Activated T-cell treated with anti-CD3 and anti-CD28 coated beads, Interleukin-2, amount 50 U/mL, for 72 hours (primary cell): Measurements from ENCODE around the gene PLTP. TPM values are rescaled to one million over a fixed set of nuclear protein-coding genes. Genes with fewer than 3 reads are reported as not detected.
"Not testable (repeated sequence)": the region's sequence is repeated elsewhere in the genome, so short reads cannot be mapped to it uniquely, and the experiment has no call there.

Source experiments
- ATAC-seq, 2 donors: fragments of 150-1000 bp; cut with Tn5 transposase; replicated peaks in 1 of 2; 2 replicates each; pipeline ENCODE4 v1.10.0; 2021; ENCODE audit warnings: moderate library complexity in 2 of 2, mild to moderate bottlenecking in 1 of 2
- DNase-seq, 2 donors: peaks; one replicate each; pipeline ENCODE4 v3.0.0; 2021 to 2022; ENCODE audit warnings: mixed read lengths in 1 of 2
- H3K27ac Mint-ChIP-seq: one replicate; pipeline ENCODE4 v1.8.0; 2022; ENCODE audit warnings: mild to moderate bottlenecking, moderate library complexity, mixed read lengths
- H3K27me3 Mint-ChIP-seq: one replicate; pipeline ENCODE4 v1.8.0; 2022; ENCODE audit warnings: low read depth, mixed read lengths
- H3K36me3 Mint-ChIP-seq, 2 donors: one replicate each; pipeline ENCODE4 v1.8.0; 2022; ENCODE audit warnings: mixed read lengths in 2 of 2, mild to moderate bottlenecking in 1 of 2; ENCODE audit not compliant: insufficient read depth in 2 of 2
- H3K4me1 Mint-ChIP-seq: one replicate; pipeline ENCODE4 v1.8.0; 2022; ENCODE audit warnings: low read depth, mixed read lengths
- H3K4me3 Mint-ChIP-seq, 2 donors: one replicate each; pipeline ENCODE4 v1.8.0; 2022; ENCODE audit warnings: mild to moderate bottlenecking in 2 of 2, mixed read lengths in 2 of 2, moderate library complexity in 2 of 2
- H3K9me3 Mint-ChIP-seq, 2 donors: one replicate each; pipeline ENCODE4 v1.8.0; 2022; ENCODE audit warnings: mixed read lengths in 2 of 2
- total RNA-seq, 2 donors: library from RNA; stranded (reverse); gene quantifications; one replicate each; pipeline ENCODE4 v1.2.3, GENCODE V29; 2022

The PLTP gene
- total RNA-seq, 2 donors from 2014 or later = 8.9 to 18.0 TPM

DNA sequence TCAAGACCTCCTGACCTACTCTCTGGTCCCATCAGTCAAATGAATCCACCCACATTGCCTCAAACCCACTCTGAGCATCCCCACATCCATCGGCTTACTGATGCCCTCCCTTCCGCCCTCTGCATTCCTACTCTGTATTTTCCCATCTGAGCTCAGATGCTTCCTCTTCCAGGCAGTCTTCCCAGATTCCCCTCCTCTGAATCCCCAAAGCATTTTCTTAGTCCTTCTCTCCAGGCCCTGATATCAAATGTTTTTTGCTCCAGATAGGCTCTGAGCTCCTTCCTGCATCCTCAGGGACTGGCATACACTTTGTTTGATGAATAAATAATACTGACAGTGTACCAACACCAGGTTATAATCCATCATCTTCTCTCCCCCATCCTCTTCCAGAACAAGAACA lies 3.9 kb downstream of the PLTP start:
- H3K27ac Mint-ChIP-seq = no peak overlapping the region
- ATAC-seq (no peak), DNase-seq (no peak)
- peaks cover 24% of the 10 kb centered on the region for H3K4me1 Mint-ChIP-seq
- no peak overlapping the region for H3K4me3 Mint-ChIP-seq
- no peaks in the 10 kb centered on the region for H3K27me3 Mint-ChIP-seq
- no peaks in the 10 kb centered on the region for H3K9me3 Mint-ChIP-seq
- no peaks in the 10 kb centered on the region for H3K36me3 Mint-ChIP-seq

DNA sequence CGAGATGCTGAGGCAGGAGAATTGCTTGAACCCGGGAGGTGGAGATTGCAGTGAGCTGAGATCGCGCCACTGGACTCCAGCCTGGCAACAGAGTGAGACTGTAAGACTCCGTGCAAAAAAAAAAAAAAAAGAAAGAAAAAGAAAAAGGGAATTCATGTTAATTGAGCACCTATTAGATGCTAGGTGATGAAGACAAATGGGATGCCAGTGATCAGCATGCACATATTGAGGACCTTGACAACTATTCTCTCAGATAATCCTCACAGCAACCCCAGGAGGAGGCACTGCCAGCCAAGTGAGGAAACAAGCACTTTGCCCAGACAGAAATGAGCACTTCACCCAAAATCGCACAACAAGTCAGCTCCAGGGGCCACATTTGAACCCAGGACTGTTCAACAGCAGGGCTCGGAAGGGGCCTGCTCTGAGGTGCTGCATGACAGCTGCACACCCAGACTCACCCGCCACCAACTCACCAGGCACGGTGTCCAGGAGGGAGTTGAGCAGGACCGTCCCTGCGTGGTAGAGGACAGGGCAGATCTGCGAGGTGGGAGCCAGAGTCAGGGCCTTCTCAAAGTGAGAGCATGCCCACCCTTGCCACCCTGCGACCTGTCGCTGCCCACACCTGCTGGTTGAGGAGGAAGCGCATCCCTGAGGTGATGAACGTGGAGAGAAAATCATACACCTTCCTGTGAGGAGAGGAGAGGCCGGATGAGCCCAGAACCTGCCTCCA lies 4.6 kb downstream of the PLTP start:
- Mint-ChIP-seq H3K9me3 (no peaks in the 10 kb centered on the region), H3K27ac (no peak overlapping the region), H3K27me3 (no peaks in the 10 kb centered on the region), H3K4me1 (peaks cover 23% of the 10 kb centered on the region), H3K4me3 (no peak overlapping the region), H3K36me3 (no peaks in the 10 kb centered on the region)
- DNase-seq = no peak
- no peak for ATAC-seq

DNA sequence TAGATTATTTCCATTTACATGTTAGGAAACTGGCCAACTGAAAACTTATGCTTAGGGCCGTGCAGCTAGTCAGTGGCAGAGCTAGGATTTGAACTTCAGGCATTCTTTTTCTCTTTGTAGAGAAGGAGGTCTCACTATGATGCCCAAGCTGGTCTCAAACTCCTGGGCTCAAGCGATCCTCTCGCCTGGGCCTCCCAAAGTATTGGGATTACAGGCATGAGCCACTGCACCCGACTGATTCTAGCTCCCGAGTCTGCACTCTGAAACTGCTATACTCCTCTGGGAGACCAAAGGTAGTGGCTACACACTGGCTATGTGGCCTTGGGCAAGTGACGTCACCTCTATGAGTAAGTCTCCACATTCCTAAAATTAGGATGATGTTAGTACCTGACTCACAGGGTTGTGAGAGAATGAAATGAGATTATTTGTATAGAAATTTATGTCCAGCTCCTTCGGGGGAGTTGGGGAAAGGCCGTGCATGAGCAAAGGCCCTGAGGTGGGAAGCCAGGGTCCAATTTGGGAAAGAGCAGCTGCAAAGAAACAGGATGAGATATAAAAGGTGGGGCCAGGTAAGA lies 6.4 kb downstream of the PLTP start:
- ATAC-seq (no peak), DNase-seq (no peak)
- Mint-ChIP-seq H3K9me3 (no peaks in the 10 kb centered on the region), H3K4me1 (peaks cover 12% of the 10 kb centered on the region), H3K27me3 (no peaks in the 10 kb centered on the region), H3K27ac (no peak overlapping the region), H3K36me3 (no peaks in the 10 kb centered on the region), H3K4me3 (no peak overlapping the region)

DNA sequence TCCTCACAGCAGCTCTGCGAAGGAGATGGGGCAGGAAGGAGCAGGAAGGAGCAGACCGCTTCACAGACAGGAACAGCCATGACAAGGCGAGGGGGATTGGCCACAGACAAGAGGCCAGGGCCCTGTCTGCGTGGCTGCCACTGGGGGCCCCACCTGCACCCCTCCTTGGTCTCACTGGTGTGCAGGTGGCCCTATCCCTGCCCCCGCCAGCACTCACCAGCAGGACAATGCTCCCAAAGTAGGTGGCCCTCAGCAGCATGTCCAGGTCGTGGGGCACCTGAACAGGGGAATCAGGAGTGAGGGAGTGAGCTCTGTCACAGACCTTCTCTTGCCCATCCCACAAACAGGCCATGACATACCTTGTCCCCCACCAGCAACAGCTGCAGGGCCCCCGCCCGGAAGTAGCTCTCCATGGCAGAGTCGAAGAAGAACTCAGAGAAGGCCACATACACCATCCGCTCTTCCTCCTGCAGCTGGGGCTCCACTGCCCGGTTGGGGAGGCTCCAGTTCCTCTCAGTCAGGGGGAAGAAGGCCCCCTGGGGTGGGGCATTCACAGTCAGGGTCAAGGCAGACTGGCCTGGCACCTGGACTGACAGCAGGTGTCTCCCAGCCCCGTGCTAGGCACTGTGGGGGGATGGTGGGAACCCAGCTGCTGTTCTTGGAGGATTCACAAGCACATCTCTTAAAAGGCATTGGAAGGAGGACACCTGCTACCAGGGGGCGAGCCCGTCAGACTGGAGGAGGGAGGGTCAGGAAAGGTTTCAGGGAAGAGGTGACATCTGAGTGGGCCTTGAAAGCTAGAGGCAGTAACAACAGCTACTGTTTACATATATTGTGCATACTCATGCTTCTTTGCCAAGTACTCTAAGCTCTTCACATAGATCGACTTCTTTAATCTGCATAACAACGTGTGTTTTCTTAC lies 7.1 kb downstream of the PLTP start:
- Mint-ChIP-seq H3K4me3 (no peak overlapping the region), H3K36me3 (no peaks in the 10 kb centered on the region), H3K9me3 (no peaks in the 10 kb centered on the region), H3K27me3 (no peaks in the 10 kb centered on the region), H3K27ac (no peak overlapping the region), H3K4me1 (peaks cover 8% of the 10 kb centered on the region)
- ATAC-seq (no peak), DNase-seq (no peak)

DNA sequence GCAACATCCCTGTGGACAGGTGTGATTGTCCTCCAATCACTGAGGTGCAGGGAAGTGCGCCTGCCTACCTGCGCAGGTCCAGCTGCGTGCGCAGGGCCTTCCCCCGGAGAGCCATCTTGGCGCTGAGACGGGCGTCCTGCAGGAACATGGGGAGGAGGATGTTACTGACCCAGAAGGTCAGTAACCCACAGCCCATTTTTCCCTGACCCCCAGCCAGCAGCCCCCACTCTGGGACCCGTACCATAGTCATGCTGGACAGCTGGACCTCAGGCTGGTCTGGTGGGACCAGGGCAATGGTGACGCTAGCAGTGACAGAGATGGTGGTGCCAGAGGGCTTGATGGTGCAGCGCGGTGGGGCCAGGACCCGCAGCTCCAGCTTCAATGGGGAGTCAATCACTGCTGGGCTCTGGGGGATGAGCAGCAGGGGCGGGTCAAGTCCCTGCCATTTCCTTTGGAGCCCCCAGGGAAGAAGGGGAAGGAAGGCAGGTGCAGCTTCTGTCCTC lies 9.7 kb downstream of the PLTP start:
- Mint-ChIP-seq H3K4me3 (no peak overlapping the region), H3K27ac (no peak overlapping the region), H3K27me3 (no peaks in the 10 kb centered on the region), H3K9me3 (no peaks in the 10 kb centered on the region), H3K4me1 (no peaks in the 10 kb centered on the region), H3K36me3 (no peaks in the 10 kb centered on the region)
- ATAC-seq = no peak
- no peak for DNase-seq

DNA sequence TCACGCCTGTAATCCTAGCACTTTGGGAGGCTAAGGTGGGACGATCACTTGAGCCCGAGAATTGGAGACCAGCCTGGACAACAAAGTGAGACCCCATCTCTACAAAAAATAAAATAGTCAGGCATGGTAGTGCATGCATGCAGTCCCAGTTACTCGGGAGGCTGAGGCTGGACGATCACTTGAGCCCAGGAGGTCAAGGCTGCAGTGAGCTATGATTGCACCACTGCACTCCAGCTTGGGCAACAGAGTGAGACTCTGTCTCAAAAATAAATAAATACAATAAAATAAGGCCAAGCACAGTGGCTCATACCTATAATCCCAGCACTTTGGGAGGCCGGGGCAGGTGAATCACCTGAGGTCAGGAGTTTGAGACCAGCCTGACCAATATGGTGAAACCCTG lies 10.6 kb downstream of the PLTP start:
- not testable (repeated sequence) for H3K4me1 Mint-ChIP-seq, H3K4me3 Mint-ChIP-seq, ATAC-seq, DNase-seq, H3K27me3 Mint-ChIP-seq, H3K9me3 Mint-ChIP-seq, H3K27ac Mint-ChIP-seq, H3K36me3 Mint-ChIP-seq

DNA sequence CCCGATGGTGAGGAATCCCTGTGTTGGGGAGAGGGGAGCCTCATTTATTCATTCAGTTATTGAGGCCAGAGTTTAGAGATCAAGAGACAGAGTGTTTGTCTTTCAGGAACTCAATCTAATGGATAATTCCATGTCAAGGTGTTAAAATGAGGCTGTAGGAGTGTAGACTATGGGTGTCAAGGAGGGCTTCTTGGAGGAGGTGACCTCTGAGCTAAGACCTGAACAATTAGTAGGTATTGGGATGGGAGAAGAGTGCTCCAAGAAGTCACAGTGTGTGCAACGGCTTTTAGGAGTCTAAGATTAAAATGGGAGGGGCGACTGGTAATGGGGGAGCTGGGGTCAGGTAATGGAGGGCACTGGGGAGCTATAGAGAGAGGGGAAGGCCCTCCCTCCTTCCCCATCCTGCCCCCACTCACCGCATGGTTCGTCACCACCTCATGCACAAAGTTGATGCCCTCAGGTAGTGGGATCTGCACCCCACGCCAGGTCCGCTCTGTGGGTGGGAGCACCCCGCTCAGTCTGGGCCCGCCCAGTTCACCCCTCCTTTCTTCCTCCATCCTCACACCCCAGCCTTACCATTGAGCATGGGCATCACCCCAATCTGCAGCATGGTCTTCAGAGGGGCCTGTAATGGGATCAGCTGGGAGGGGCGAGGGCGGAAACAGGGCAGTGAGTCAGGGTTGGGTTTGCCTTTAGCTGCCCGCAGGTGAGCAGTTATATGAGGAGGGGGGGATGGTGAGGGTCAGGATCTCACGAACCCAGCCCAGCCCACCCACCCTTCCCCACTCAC lies 12.7 kb downstream of the PLTP start:
- no peak for DNase-seq
- Mint-ChIP-seq H3K36me3 (no peaks in the 10 kb centered on the region), H3K9me3 (no peaks in the 10 kb centered on the region), H3K4me3 (no peak overlapping the region), H3K4me1 (no peaks in the 10 kb centered on the region), H3K27me3 (no peaks in the 10 kb centered on the region), H3K27ac (no peak overlapping the region)
- no peak for ATAC-seq

DNA sequence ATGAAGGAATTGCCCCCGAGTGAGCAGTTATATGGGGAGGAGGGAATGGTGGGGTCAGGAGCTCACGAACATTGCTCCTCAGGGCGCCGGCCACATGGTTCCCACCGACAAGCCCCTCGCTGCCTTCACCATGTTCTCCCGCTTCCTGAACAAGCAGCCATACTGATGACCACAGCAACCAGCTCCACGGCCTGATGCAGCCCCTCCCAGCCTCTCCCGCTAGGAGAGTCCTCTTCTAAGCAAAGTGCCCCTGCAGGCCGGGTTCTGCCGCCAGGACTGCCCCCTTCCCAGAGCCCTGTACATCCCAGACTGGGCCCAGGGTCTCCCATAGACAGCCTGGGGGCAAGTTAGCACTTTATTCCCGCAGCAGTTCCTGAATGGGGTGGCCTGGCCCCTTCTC lies 13.7 kb downstream of the PLTP start:
- Mint-ChIP-seq H3K4me3 (no peak overlapping the region), H3K9me3 (no peaks in the 10 kb centered on the region), H3K27me3 (no peaks in the 10 kb centered on the region), H3K4me1 (no peaks in the 10 kb centered on the region), H3K27ac (no peak overlapping the region), H3K36me3 (peaks cover 0 to 2% of the 10 kb centered on the region in 2 donors)
- DNase-seq = no peak
- no peak for ATAC-seq

DNA sequence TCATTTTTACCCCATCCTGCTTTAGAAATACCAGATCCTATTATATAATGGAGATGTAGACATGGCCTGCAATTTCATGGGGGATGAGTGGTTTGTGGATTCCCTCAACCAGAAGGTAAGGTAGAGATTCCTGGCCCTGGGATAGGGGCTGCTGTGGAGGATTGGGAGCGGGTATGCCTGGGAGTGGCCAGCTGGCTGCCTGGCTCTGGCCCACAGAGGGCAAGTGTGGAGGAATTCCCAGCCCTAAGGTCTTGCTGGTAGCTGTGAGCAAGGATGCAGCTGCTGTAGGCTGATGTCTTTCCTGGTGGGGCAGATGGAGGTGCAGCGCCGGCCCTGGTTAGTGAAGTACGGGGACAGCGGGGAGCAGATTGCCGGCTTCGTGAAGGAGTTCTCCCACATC lies 14.3 kb downstream of the PLTP start:
- Mint-ChIP-seq H3K27me3 (no peaks in the 10 kb centered on the region), H3K9me3 (no peaks in the 10 kb centered on the region), H3K4me3 (no peak overlapping the region), H3K4me1 (peaks cover 2% of the 10 kb centered on the region), H3K27ac (no peak overlapping the region), H3K36me3 (peaks cover 0 to 2% of the 10 kb centered on the region in 2 donors)
- no peak for ATAC-seq
- no peak for DNase-seq

DNA sequence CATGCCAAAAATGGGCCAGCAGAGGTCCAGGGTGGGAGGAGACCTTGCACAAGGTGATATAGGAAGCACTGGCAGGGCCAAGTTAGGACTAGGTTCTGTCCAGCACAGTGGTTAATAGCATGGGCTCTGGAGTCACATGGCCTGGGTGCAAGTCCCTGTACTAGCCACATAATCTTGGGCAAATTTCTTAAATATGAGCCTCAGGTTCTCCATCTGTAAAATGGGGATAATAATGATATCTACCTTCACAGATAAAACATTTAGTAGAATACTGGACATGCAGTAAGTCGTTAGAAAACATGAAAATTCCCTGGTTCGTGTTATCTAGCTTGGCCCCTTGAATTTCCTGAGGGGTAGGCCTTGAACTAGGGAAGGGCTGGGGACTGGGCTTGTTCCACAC lies 14.7 kb downstream of the PLTP start:
- DNase-seq = no peak
- Mint-ChIP-seq H3K27me3 (no peaks in the 10 kb centered on the region), H3K4me1 (peaks cover 6% of the 10 kb centered on the region), H3K9me3 (no peaks in the 10 kb centered on the region), H3K4me3 (no peak overlapping the region), H3K27ac (no peak overlapping the region), H3K36me3 (peaks cover 0 to 2% of the 10 kb centered on the region in 2 donors)
- ATAC-seq = no peak

DNA sequence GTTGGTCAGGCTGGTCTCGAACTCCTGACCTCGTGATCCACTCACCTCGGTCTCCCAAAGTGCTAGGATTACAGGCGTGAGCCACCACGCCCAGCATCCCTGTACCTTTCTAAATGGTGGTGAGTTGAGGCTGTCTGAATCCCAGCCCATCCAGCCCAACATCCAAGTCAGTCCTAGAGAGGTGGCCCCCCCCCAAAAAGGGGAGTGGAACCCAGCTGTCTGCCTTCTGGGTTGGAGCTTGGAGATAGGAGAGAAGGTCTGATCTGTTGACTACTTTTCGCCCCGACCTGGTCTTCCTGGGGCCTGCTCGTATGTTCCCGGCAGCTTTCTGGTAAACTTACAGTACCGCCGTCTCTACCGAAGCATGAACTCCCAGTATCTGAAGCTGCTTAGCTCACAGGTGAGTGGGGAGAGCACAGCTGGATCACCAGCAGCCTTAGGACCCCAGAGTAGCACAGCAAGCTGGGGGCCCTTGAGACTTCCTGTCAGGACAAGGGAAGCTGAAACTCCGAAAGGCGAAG lies 15.3 kb downstream of the PLTP start:
- Mint-ChIP-seq H3K27me3 (no peaks in the 10 kb centered on the region), H3K27ac (no peak overlapping the region), H3K9me3 (no peaks in the 10 kb centered on the region), H3K4me1 (peaks cover 12% of the 10 kb centered on the region), H3K36me3 (peaks cover 0 to 2% of the 10 kb centered on the region in 2 donors), H3K4me3 (no peak overlapping the region)
- ATAC-seq = no peak
- DNase-seq = no peak

DNA sequence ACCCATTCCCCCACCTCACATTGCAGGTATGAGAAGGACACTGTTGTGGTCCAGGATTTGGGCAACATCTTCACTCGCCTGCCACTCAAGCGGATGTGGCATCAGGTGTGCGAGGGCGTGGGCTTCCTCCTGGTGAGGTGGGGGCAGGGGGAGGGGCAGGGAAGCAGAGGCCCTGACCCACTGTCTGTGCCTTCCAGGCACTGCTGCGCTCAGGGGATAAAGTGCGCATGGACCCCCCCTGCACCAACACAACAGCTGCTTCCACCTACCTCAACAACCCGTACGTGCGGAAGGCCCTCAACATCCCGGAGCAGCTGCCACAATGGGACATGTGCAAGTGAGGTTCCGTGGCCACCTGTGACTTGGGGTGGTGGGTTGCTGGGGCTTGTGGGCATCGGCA lies 17.2 kb downstream of the PLTP start:
- no peaks in the 10 kb centered on the region for H3K9me3 Mint-ChIP-seq
- H3K4me1 Mint-ChIP-seq = peaks cover 18% of the 10 kb centered on the region
- H3K36me3 Mint-ChIP-seq = peaks cover 0 to 2% of the 10 kb centered on the region in 2 donors
- H3K27me3 Mint-ChIP-seq = no peaks in the 10 kb centered on the region
- H3K27ac Mint-ChIP-seq = no peak overlapping the region
- ATAC-seq (no peak), DNase-seq (no peak)
- no peak overlapping the region for H3K4me3 Mint-ChIP-seq
